Calu3 (cell line): ENCODE data around the gene FBXO22. TPM values are rescaled to one million over a fixed set of nuclear protein-coding genes. Genes with fewer than 3 reads are reported as not detected.
"Not testable (repeated sequence)": the region's sequence is repeated elsewhere in the genome, so short reads cannot be mapped to it uniquely, and the experiment has no call there.

Experiments used
- BruUV-seq: library from RNA; stranded (reverse); fragments of 400-500 nt; replicated peaks from 2 replicates; lab custom pipeline; 2021; lab: Mats Ljungman, UMichigan
- CTCF ChIA-PET: fragments of 300-600 bp; sonication (Branson Sonifier 250); formaldehyde crosslinking; loops from one replicate; lab custom pipeline; 2022; ENCODE audit warnings: antibody characterized with exemption; lab: Charles Lee
- DNase-seq: peaks from one replicate; pipeline ENCODE4 v3.0.0; 2022
- H3K27ac Mint-ChIP-seq: one replicate; pipeline ENCODE4 v1.8.0; 2022; ENCODE audit warnings: mixed read lengths; ENCODE audit not compliant: unreplicated experiment
- H3K27me3 Mint-ChIP-seq: one replicate; pipeline ENCODE4 v1.8.0; 2022; ENCODE audit warnings: mixed read lengths; ENCODE audit not compliant: unreplicated experiment
- H3K36me3 Mint-ChIP-seq: one replicate; pipeline ENCODE4 v1.8.0; 2022; ENCODE audit warnings: mild to moderate bottlenecking, moderate library complexity, mixed read lengths; ENCODE audit not compliant: insufficient read depth, unreplicated experiment
- H3K4me1 Mint-ChIP-seq: one replicate; pipeline ENCODE4 v1.8.0; 2022; ENCODE audit warnings: mild to moderate bottlenecking, low read depth, mixed read lengths; ENCODE audit not compliant: unreplicated experiment
- H3K4me3 Mint-ChIP-seq: one replicate; pipeline ENCODE4 v1.8.0; 2022; ENCODE audit warnings: mild to moderate bottlenecking, low read depth, moderate library complexity, mixed read lengths; ENCODE audit not compliant: unreplicated experiment
- H3K9me3 Mint-ChIP-seq: one replicate; pipeline ENCODE4 v1.8.0; 2022; ENCODE audit warnings: low read depth, mixed read lengths; ENCODE audit not compliant: unreplicated experiment
- intact Hi-C: fragments of 100-400 bp; cut with micrococcal nuclease; formaldehyde crosslinking; loops from one replicate; pipeline ENCODE4 v1.10.0; 2022; ENCODE audit not compliant: unreplicated experiment
- total RNA-seq: library from RNA; stranded (reverse); gene quantifications from 2 replicates; pipeline ENCODE4 v1.2.3, GENCODE V29; 2022
- TF ChIP-seq, protein P1 (sequence below): fragments of 200-600 bp; IDR thresholded peaks from one replicate; pipeline ENCODE4 v1.8.0; 2022; ENCODE audit warnings: antibody characterized with exemption; ENCODE audit not compliant: unreplicated experiment

The FBXO22 gene
- total RNA-seq, 1 experiment from 2014 or later: 49.2 TPM

DNA sequence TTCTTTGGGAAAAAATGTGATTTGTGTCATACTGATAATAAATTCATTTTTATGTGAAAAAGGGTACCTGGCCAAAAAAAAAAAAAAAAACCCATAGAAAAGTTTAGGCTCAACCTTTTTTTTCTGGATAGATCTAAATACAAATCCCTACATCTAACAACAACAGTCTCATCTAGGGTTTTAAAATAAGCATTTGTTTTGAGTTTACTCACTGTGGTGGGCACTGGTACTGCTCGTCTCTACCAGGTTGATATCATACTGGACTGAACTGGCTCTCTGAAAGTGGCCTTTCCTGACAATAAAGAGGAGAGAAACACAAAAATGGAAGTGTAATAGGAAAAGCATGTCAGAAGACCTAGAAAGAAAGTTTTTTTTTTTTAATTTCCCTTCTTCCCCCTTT lies 52.0 kb downstream of the FBXO22 start:
- Mint-ChIP-seq H3K36me3 (no peaks in the 10 kb centered on the region), H3K4me1 (no peaks in the 10 kb centered on the region), H3K9me3 (no peaks in the 10 kb centered on the region), H3K27ac (no peak overlapping the region), H3K4me3 (no peak overlapping the region), H3K27me3 (no peaks in the 10 kb centered on the region)
- intact Hi-C loops: no loop called here
- TF ChIP-seq, protein P1, sequence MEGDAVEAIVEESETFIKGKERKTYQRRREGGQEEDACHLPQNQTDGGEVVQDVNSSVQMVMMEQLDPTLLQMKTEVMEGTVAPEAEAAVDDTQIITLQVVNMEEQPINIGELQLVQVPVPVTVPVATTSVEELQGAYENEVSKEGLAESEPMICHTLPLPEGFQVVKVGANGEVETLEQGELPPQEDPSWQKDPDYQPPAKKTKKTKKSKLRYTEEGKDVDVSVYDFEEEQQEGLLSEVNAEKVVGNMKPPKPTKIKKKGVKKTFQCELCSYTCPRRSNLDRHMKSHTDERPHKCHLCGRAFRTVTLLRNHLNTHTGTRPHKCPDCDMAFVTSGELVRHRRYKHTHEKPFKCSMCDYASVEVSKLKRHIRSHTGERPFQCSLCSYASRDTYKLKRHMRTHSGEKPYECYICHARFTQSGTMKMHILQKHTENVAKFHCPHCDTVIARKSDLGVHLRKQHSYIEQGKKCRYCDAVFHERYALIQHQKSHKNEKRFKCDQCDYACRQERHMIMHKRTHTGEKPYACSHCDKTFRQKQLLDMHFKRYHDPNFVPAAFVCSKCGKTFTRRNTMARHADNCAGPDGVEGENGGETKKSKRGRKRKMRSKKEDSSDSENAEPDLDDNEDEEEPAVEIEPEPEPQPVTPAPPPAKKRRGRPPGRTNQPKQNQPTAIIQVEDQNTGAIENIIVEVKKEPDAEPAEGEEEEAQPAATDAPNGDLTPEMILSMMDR: no peak
- DNase-seq: no peak
- BruUV-seq: no TSS peak
- CTCF ChIA-PET: no interaction called here

DNA sequence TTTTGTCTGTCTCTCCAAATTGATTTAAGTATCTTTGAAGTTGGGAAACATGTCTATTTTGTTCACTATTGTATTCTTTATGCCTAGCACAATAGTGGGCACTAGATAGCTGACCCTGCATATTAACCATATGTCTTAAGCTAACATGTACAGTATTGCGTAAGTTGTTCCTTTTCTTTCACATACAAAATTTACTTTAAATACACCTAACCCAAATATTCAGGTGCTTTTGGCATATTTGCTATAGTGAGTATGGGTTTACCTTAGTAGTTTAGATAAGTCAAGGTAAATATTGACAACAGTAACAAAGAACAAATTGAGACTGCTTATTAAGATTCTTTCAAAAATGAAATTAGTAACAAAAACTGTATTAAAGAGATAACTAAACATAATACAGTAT lies 57.7 kb downstream of the FBXO22 start:
- no peak for DNase-seq
- peaks cover 3% of the 10 kb centered on the region for H3K36me3 Mint-ChIP-seq
- CTCF ChIA-PET: no interaction called here
- H3K4me1 Mint-ChIP-seq: peaks cover 7% of the 10 kb centered on the region
- intact Hi-C loops: no loop called here
- H3K9me3 Mint-ChIP-seq: peaks cover 3% of the 10 kb centered on the region
- no peaks in the 10 kb centered on the region for H3K27me3 Mint-ChIP-seq
- no TSS peak for BruUV-seq
- H3K27ac Mint-ChIP-seq: no peak overlapping the region
- TF ChIP-seq, protein P1: no peak
- H3K4me3 Mint-ChIP-seq: no peak overlapping the region

DNA sequence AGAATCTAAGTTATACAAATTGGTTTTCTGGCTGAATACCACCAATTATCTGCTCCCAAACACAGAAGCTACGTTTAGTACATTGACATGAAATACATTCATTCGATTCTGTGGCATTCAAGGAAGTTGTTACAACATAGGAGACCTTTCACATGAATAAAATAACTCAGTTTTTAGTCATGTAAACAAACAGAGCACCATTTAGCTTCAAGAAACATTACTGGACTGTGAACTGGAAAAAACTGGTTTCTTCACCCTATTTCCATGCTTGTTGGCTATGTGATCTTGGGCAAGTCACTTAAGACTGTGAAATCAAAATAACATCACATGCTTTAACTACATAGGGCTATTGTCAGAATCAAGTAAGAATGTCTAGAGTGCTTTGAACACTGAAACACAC lies 62.4 kb downstream of the FBXO22 start:
- Mint-ChIP-seq H3K4me1 (peaks cover 10% of the 10 kb centered on the region), H3K27me3 (no peaks in the 10 kb centered on the region), H3K36me3 (peaks cover 4% of the 10 kb centered on the region), H3K27ac (no peak overlapping the region), H3K9me3 (peaks cover 3% of the 10 kb centered on the region), H3K4me3 (no peak overlapping the region)
- CTCF ChIA-PET: interaction anchor here (0.6 to 1.4 kb wide), 3 partner anchors 12 to 614 kb away, joined by 3 read pairs; no protein-coding TSS in a partner anchor
- TF ChIP-seq, protein P1: no peak
- intact Hi-C loops: no loop called here
- BruUV-seq: no TSS peak
- no peak for DNase-seq

DNA sequence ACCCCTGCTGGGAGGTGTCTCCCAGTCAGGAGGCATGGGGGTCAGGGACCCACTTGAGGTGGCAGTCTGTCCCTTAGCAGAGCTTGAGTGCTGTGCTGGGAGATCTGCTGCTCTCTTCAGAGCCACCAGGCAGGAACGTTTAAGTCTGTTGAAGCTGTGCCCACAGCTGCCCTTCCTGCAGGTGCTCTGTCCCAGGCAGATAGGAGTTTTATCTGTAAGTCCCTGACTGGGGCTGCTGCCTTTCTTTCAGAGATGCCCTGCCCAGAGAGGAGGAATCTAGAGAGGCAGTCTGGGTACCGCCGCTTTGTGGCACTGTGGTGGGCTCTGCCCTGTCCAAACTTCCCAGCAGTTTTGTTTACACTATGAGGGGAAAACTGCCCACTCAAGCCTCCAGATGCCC lies 73.1 kb downstream of the FBXO22 start:
- H3K9me3 Mint-ChIP-seq, intact Hi-C loops, DNase-seq, H3K36me3 Mint-ChIP-seq, H3K27ac Mint-ChIP-seq, CTCF ChIA-PET, BruUV-seq, H3K4me3 Mint-ChIP-seq, H3K4me1 Mint-ChIP-seq: not testable (repeated sequence)
- H3K27me3 Mint-ChIP-seq: peaks cover 43% of the 10 kb centered on the region

DNA sequence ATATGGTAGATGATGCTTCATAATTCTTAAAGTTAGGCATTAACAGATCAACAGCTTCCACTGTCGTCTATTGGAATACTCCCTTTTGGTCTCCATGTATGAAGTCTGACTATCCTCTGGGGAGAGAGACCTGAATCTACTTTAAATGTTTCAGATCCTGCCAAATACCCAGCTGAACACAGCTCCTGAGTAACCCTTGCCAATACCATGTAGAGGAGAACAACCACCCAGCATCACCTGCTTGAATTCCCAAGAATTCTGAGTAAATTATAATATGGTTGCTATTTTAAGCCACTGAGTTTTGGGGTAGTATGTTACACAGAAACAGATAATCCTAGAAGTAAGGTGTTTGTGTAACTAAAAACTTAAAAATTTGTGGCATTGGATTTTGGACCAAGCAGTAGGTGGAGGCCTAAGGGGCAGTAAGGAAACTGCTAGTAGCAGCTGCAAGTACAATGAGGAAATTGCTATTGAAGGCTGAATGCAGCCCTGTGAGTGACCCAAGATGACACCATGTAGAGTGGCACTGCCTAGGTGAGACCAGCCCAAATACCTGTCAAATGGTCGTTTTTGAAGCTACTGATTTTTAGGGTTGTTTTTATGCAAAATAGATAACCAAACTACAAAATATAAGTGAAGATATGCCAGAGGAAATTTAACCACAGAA lies 77.6 kb downstream of the FBXO22 start:
- no peak overlapping the region for H3K27ac Mint-ChIP-seq
- no peak for DNase-seq
- no peaks in the 10 kb centered on the region for H3K36me3 Mint-ChIP-seq
- no TSS peak for BruUV-seq
- TF ChIP-seq, protein P1: no peak
- CTCF ChIA-PET: no interaction called here
- H3K9me3 Mint-ChIP-seq: no peaks in the 10 kb centered on the region
- no peaks in the 10 kb centered on the region for H3K4me1 Mint-ChIP-seq
- no peak overlapping the region for H3K4me3 Mint-ChIP-seq
- intact Hi-C loops: no loop called here
- H3K27me3 Mint-ChIP-seq: peaks cover 4% of the 10 kb centered on the region
